HG02973 (cell line): Measurements from ENCODE around the gene DNAI7.

Experiments used
- ATAC-seq: cut with Tn5 transposase; IDR thresholded peaks from one replicate; pipeline ENCODE4 v1.9.1; 2021; ENCODE audit warnings: moderate library complexity; ENCODE audit not compliant: unreplicated experiment

DNAI7 gene

DNA sequence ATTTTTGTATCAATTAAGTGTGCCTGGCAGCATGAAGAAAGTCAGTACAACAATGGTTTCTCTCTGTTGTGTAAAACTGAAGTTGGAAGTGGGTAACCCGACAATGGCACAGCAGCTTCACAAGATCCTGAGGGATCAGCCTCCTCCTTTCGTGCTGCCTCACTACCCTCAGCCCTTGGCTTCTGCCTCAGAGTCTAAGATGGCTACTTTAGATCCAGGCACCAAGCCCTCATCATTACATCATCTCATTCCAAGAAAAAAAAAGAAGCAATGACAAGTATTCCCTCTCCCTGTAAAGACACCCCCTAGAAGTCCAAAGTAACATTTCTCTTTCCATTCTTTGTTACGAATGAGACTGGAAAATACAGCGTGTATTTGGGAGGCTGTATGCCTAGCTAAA, 92.6 kb downstream of the DNAI7 start:
- no peak for ATAC-seq

- no peak for ATAC-seq
Observed at GRCh38 chr12:25101092-25101445, 93.9 kb downstream of the DNAI7 start.

DNA sequence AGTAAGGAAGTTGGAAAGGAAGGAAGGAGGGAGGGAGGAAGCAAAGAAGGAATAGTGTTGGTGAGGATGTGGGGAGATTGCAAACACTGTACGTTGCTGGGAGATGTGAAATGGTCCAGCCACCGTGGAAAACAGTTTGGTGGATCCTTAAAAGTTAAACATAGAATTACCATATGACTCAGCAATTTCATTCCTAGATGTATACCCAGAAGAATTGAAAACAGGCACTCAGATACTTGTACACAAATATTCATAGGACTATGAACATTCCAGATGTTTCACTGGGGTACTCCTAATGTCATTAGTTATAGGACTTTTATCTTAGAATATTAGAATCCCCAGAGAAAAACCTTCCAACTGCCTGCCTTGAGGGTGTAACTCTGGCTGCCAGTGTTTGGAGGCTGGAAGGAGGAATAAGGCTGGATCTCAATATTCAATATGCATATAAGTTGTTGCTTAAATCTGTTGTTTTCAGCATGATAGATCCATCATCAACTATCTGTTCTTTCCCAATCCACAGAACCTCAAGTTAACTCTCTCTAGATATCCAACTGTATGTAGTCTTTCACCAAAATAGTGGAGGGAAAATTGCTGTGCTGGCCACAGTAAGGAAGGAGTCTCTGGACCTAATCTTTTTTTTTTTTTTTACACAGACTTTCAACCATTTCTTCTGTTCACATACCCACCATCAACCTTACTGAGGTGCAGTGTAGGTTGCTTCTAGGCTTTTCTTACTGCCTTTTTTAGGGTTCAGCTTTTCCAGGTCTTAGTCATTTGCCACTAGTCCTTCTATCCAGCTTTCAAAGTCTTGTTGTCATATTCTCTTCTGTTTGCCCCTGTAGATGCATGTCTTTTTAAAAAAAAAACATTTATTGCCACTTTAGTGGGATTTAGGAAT, 94.5 kb downstream of the DNAI7 start:
- ATAC-seq: no peak

GRCh38 chr12:25099010-25099409, 96.0 kb downstream of the DNAI7 start:
- ATAC-seq: no peak

GRCh38 chr12:25089738-25090137, 105.2 kb downstream of the DNAI7 start:
- ATAC-seq: no peak

DNA sequence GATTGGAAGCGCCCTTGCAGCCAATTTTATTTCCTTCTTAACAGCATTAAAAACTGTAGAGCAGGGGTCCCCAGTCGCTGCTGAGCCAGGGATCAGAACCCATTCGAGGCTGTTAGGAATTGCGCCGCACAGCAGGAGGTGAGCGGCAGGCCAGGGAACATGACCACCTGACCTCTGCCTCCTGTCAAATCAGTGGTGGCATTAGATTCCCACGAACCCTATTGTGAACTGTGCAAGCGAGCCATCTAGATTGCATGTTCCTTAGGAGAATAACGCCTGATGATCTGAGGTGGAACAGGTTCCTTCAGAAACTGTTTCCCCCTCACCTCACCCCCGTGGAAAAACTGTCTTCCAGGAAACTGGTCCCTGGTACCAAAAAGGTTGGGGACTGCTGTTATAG, 107.4 kb downstream of the DNAI7 start:
- no peak for ATAC-seq

DNA sequence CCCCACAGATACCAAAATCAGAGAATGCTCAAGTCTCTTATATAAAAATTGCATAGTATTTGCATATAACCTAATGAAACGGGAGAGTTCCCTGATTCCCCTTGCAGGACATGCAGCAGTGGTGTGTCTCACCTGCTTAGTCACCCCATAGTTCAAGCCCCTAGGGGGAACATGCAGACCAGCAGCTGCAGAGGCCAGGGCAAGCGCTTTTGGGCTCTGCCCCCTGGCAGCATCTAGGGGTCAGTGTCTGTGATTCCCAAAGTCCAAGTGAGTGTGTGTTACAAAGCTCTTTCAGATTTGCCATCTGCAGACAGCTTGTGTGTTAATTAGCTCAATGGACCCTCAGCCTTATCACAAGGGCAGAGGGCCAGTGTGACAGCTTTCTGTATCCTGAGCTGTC, 110.1 kb downstream of the DNAI7 start:
- no peak for ATAC-seq

DNA sequence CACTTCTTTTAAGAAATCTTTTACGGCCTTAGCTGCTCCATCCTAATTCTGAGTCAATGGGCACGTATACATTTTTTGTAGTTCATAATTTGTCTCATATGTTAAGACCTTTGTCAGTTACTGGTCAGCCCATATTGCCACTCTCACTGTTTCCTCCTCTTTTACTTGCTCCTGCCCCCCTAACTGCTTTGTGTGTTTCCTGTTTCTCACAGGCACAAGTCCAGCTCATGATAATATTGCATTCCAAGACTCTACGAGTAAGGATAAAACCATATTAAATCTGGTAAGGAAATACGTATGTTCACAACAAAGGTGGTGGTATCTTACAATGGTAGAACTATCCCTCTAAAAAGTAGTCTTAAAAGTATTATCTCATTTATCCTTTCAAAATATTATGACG, 111.7 kb downstream of the DNAI7 start:
- no peak for ATAC-seq

DNA sequence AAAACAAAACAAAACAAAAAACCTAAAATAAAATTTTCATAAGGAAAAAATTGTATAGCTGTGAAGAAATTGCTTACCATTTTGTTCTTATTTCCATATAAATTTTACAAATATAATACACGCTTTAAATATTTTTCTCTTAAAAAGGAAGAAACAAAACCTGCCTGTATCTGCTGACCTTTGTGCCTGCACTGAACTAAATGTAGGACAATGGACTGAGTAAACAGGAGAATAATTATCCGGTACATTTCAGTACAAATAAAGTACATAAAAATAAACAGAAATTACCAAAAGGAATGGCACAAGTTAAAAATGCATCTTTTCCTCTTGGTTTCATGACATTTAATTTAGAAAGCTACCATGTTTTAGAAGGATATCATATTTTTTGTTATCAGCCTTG, 112.3 kb downstream of the DNAI7 start:
- ATAC-seq: no peak

DNA sequence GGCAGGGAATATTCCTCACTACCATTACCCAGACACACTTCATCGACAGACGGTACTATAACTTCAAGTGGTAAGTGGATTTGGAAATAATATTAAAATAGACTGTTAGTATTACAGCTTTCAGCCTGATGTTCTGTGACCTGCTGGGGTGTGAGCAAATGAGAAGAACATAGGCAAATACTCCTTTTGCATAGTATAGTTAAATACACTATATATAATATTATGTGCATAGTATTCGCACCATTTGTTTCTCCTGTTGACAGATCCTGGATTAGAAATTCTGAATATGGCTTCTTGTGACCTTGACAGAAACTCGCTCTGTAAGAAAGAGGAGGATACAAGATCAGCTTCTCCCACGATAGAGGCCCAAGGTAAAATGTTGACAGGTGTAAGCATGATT, 115.6 kb downstream of the DNAI7 start:
- no peak for ATAC-seq

GRCh38 chr12:25074954-25075353, 120.0 kb downstream of the DNAI7 start:
- peak; percentile 55 for ATAC-seq

- no peak for ATAC-seq
Observed at GRCh38 chr12:25074113-25074512, 120.8 kb downstream of the DNAI7 start.

DNA sequence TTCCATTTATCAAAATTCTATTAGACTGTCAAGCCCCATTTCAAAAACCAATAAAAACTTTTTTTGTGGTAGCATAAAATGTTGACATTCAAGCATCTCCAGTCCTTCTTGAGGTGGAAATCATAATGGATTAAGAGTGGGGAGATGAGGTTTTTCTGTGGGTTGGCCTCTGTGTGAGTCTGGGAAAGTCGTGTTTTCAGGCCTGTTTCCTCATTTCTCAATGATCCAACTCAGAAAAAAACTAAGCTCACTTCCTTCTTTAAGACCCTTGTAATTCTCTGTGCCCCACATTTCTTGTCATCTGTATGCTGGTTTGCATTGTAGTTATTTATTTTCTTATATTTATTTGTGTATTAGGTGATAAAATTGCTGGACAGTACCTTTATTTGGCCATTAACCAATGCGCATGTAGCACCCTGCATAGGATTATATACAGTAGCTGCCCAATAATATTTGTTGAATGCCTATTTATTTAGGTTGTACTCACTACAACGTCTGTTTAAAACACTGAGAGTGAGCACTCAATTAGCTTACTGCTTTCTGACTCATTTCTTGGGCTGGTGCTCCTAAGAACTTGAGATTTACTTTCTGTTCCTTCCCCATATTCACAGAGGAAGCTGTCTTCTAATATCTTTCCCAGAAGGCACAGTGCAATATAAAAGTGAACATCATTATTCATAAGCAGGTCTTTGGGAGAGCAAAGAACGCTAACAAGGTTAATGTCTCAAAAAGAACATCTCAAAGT, 121.9 kb downstream of the DNAI7 start:
- ATAC-seq: no peak

GRCh38 chr12:25071366-25071765, 123.6 kb downstream of the DNAI7 start:
- no peak for ATAC-seq

GRCh38 chr12:25069224-25069623, 125.7 kb downstream of the DNAI7 start:
- ATAC-seq: no peak

DNA sequence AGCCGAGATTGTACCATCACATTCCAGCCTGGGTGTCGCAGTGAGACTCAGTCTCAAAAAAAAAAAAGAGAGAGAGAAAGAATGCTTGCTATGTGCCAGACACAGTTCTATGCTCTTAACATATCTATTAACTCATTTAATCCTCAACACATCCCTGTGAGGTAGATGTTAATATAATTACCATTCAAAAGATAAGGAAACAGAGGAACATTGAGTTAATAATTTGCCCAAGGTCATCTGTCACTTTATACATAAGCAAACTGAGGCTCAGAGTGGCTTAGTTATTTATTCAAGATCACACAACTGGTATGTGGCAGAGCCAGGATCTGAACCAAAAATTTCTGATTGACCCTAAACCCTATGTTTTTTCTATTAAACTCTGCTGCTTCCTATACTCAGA, 129.9 kb downstream of the DNAI7 start:
- ATAC-seq: no peak

DNA sequence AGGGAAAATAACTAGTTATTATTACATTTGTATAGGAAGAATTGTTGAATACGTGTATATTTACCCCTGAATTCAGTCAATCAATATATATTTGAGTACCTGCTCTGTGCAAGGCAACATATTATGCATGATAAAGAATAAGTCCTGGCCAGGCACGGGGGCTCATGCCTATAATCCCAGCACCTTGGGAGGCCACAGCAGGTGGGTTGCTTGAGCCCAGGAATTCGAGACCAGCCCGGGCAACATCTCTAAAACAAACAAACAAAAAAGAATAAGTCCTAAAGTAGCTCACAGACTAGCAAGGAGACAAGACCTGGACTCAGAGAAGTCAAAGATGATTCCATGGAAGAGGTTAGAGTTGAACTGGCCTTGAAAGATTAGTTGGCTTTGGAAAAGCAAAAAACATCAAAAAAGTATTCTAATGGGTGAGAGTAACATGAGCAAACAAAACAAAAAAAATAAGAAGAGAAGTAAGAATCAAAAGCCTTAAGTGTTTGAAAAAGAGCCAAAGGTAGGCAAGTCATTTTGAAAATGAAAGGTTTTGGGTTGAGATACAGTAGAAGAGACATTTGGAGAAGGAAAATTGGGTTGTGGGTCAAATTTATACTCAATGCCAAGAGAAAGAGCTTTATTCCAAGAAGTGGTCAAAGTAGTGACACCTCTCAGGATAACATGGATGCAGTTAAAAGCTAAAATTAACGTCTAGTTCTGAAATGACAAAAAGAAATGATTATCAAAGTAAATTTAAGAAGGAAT, 130.9 kb downstream of the DNAI7 start:
- no peak for ATAC-seq

GRCh38 chr12:25058658-25059058, 136.3 kb downstream of the DNAI7 start:
- peak; percentile 42 for ATAC-seq
